Activated naive CD8-positive, alpha-beta T cell treated with anti-CD3 and anti-CD28 coated beads, Interleukin-2, amount 10 ng/mL, durations not matched to agents 7 days and 5 days (primary cell): ENCODE measurements around the gene LRRC74B. TPM values are rescaled to one million over a fixed set of nuclear protein-coding genes. Genes with fewer than 3 reads are reported as not detected.

Experiments
- ATAC-seq: fragments of 150-1000 bp; cut with Tn5 transposase; one replicate; pipeline ENCODE4 v1.10.0; 2021; ENCODE audit warnings: low read depth, moderate library complexity
- POLR2A ChIA-PET: fragments of 350-600 bp; sonication (Branson Sonifier 250); formaldehyde crosslinking; loops from one replicate; lab custom pipeline; 2021; ENCODE audit warnings: antibody characterized with exemption; lab: Charles Lee
- DNase-seq: peaks from one replicate; pipeline ENCODE4 v3.0.0; 2021
- H3K27ac Mint-ChIP-seq: one replicate; pipeline ENCODE4 v1.8.0; 2022; ENCODE audit warnings: mild to moderate bottlenecking, mixed read lengths
- H3K27me3 Mint-ChIP-seq: one replicate; pipeline ENCODE4 v1.8.0; 2022; ENCODE audit warnings: mild to moderate bottlenecking, moderate library complexity, mixed read lengths
- H3K36me3 Mint-ChIP-seq: one replicate; pipeline ENCODE4 v1.8.0; 2021; ENCODE audit warnings: mild to moderate bottlenecking, mixed read lengths
- H3K4me1 Mint-ChIP-seq: one replicate; pipeline ENCODE4 v1.8.0; 2021; ENCODE audit warnings: mixed read lengths
- H3K4me3 Mint-ChIP-seq: one replicate; pipeline ENCODE4 v1.8.0; 2022; ENCODE audit warnings: mild to moderate bottlenecking, moderate library complexity, mixed read lengths
- H3K9me3 Mint-ChIP-seq: one replicate; pipeline ENCODE4 v1.8.0; 2021; ENCODE audit warnings: mixed read lengths
- total RNA-seq, 2 experiments: library from RNA; stranded (reverse); gene quantifications; one replicate each; pipeline ENCODE4 v1.2.3, GENCODE V29; 2021

Gene LRRC74B
- not detected for total RNA-seq

- H3K27ac Mint-ChIP-seq: peak within 1 kb of the TSS; percentile 70
- peak; percentile 92 for ATAC-seq
- no peaks in the 10 kb centered on the region for H3K36me3 Mint-ChIP-seq
- peaks cover 19% of the 10 kb centered on the region for H3K27me3 Mint-ChIP-seq
- no peaks in the 10 kb centered on the region for H3K9me3 Mint-ChIP-seq
- H3K4me1 Mint-ChIP-seq: peaks cover 21% of the 10 kb centered on the region
- peak within 1 kb of the TSS; percentile 68 for H3K4me3 Mint-ChIP-seq
- POLR2A ChIA-PET: interaction anchor here (1.4 kb wide), 1 partner anchor 10 kb away, joined by 5 read pairs; no protein-coding TSS in a partner anchor
- DNase-seq: peak; percentile 82
These were observed at the start of gene LRRC74B for GRCh38 chr22:21045585-21046294. TSS of gene LRRC74B (plus strand) at chr22:21045946. CDS start at chr22:21045987, 41 bp downstream.

DNA sequence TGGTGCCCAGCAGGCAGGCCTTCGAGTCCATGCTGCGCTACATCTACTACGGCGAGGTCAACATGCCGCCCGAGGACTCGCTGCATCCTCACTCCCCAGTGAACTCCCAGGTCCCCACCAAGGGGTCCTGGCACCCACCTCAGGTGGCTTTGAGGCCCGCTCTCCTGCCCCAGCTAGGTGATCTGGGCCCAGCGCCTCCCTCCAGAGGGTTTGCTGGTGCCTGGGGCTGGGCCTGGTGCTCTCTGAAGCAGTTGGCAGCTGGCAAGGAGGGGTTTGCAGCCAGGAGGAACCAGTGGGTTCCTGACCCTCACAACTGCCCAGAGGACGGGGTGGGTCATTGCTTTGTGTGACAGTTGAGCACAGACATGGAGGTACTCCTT is 49.7 kb upstream of the LRRC74B start:
- no peak overlapping the region for H3K4me3 Mint-ChIP-seq
- H3K27me3 Mint-ChIP-seq: no peaks in the 10 kb centered on the region
- no peak overlapping the region for H3K27ac Mint-ChIP-seq
- ATAC-seq (no peak), DNase-seq (no peak)
- H3K4me1 Mint-ChIP-seq: peaks cover 7% of the 10 kb centered on the region
- no peaks in the 10 kb centered on the region for H3K9me3 Mint-ChIP-seq
- POLR2A ChIA-PET: interaction anchor here (1.1 kb wide), 1 partner anchor 14 kb away, joined by 3 read pairs; the partner anchor contains the start of gene LZTR1
- H3K36me3 Mint-ChIP-seq: no peaks in the 10 kb centered on the region

GRCh38 chr22:20996598-20997535 is 48.9 kb upstream of the LRRC74B start:
- Mint-ChIP-seq H3K27ac (no peak overlapping the region), H3K4me1 (peaks cover 10% of the 10 kb centered on the region), H3K9me3 (no peaks in the 10 kb centered on the region), H3K36me3 (peaks cover 2% of the 10 kb centered on the region), H3K27me3 (no peaks in the 10 kb centered on the region), H3K4me3 (no peak overlapping the region)
- ATAC-seq: no peak
- DNase-seq: no peak
- POLR2A ChIA-PET: interaction anchor here (1.1 kb wide), 1 partner anchor 15 kb away, joined by 3 read pairs; the partner anchor contains the start of gene LZTR1

DNA sequence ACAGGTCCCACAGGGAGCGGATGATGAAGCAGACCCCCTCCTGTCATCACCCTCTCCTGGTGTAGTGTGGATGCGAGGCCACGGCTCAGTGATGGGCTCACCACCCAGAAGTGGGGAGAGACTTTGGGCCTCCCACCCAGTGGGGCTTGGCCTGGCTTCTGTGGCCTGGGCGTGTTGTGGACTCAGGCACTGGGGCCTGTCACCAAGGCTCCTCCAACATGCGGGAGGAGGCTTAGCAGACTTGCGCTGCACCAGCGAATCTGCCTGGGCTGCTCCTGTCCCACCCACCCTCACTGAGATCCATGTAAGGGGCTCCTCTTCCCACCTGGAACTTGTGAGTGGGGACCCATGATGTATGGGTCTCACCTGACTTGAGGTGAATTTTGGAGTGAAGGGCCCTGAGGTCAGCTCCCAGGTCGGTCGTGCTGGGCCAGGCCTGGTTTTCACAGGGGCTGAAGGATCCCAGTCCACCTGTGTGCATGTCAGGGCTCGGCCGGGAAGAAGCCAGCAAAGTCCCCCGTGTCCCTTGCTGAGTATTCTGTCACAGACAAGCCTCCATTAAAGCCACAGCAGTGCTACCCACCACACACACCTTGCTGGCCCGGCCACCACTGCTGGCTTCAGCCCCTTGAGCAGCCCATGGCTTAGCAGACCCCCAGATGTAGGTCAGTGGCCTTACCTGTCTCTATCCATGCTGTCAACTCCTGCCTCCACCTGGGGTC is 48.0 kb upstream of the LRRC74B start:
- Mint-ChIP-seq H3K9me3 (no peaks in the 10 kb centered on the region), H3K4me3 (no peak overlapping the region), H3K27me3 (no peaks in the 10 kb centered on the region), H3K36me3 (peaks cover 2% of the 10 kb centered on the region), H3K4me1 (peaks cover 10% of the 10 kb centered on the region), H3K27ac (no peak overlapping the region)
- POLR2A ChIA-PET: interaction anchor here (3.4 kb wide), 1 partner anchor 16 kb away, joined by 23 read pairs; the partner anchor contains the start of gene LZTR1
- DNase-seq (no peak), ATAC-seq (no peak)

DNA sequence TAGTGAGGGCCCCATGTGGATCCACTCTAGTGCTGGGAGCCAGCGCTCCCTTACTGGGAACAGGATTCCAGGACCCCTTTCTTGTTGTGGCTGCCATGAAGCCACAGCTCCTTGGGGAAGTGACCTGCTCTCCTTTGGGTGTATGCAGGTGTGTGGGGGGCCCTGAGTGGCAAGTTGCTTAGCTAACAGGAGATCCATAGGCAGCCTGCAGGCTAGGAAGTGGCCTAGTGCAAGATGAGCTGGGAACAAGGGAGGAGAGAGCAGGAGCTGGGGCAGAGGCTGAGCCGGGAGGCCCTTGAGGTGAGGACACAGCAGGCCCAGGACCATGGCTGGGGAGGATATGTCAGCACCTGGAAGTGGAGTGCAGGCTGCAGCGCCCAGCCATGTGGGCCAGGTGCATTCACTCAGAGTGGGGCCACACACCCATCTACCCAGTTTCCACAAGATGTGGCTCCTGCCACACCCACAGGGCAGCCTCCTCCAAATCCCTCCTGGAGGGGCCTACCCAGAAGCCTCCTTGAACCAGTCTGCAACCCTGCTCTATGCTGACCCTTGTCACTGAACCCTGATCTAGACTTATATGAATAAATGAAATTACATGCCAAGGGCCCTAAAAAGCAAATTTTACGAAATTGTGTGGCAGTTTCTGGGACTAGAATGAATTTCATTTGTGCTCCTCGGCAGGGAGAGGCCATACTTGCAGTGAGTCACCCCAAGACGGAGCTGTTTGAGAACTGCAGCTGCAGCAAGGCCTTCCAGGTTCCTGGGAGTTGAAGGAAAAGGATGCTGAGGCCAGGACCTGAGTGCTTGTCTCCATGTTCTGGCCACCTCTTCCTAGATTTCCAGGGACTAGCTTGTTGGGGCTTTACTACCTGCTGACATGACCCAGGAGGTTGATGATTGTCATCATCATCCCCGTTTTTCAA is 47.1 kb upstream of the LRRC74B start:
- peak overlapping the region; percentile 23 for H3K27ac Mint-ChIP-seq
- peaks cover 18% of the 10 kb centered on the region for H3K4me1 Mint-ChIP-seq
- peaks cover 4% of the 10 kb centered on the region for H3K36me3 Mint-ChIP-seq
- ATAC-seq (no peak), DNase-seq (no peak)
- no peak overlapping the region for H3K4me3 Mint-ChIP-seq
- no peaks in the 10 kb centered on the region for H3K27me3 Mint-ChIP-seq
- no peaks in the 10 kb centered on the region for H3K9me3 Mint-ChIP-seq
- POLR2A ChIA-PET: interaction anchor here (1.1 to 3.4 kb wide), 2 partner anchors 9 to 17 kb away, joined by 4 to 23 read pairs; partner anchors contain the start of gene LZTR1

GRCh38 chr22:20999350-21000206 is 46.2 kb upstream of the LRRC74B start:
- POLR2A ChIA-PET: interaction anchor here (1.1 to 3.4 kb wide), 3 partner anchors 10 to 35 kb away, joined by 4 to 23 read pairs (median 4); partner anchors contain the start of gene LZTR1
- Mint-ChIP-seq H3K4me3 (peak overlapping the region; percentile 96), H3K27me3 (no peaks in the 10 kb centered on the region), H3K36me3 (peaks cover 4% of the 10 kb centered on the region), H3K4me1 (peaks cover 18% of the 10 kb centered on the region), H3K27ac (no peak overlapping the region), H3K9me3 (no peaks in the 10 kb centered on the region)
- DNase-seq (peak; percentile 29), ATAC-seq (no peak)

DNA sequence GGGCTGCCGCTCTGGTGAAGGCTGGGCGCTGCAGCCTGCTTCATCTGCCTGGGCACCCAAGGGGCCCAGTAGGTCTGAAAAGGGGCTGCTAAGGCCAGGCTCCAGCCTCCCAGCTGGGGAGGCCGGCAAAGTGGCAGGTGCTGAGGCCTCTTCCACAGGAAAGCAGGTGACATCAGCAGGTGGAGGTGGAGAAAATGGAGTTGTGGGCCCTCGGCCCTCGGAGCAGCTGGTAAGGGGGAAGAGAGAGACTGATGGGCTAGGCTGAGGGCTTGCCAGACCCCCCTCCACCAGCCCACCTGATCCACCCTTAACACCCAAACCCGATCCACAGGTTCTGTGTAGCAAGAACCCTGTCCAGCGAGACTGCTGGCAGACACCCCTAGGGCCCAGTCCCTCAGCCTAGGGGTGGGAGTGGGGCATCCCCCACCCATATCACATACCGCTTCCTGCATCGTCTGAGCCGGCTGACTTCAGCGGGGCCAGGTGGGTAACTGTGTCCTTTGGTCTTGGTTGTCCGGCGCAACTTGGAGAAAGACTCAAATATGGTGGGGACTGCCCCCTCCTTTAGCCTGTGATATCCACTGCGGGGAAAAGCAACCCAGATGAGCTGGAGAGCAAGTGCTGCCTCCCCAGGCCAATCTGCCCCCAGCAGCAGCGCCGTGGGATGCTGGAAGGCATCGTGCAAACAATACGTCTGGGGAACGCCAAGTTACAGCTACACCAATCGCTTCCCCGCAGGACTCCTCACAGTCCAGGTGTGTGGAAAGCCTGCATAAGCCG is 45.3 kb upstream of the LRRC74B start:
- ATAC-seq: no peak
- Mint-ChIP-seq H3K27me3 (no peaks in the 10 kb centered on the region), H3K4me3 (peak overlapping the region; percentile 96), H3K9me3 (no peaks in the 10 kb centered on the region), H3K4me1 (peaks cover 18% of the 10 kb centered on the region), H3K36me3 (peaks cover 4% of the 10 kb centered on the region), H3K27ac (peak overlapping the region; percentile 99)
- POLR2A ChIA-PET: interaction anchor here (1.1 to 3.4 kb wide), 3 partner anchors 10 to 35 kb away, joined by 3 to 23 read pairs (median 4); partner anchors contain the start of gene LZTR1
- DNase-seq: peak; percentile 45

DNA sequence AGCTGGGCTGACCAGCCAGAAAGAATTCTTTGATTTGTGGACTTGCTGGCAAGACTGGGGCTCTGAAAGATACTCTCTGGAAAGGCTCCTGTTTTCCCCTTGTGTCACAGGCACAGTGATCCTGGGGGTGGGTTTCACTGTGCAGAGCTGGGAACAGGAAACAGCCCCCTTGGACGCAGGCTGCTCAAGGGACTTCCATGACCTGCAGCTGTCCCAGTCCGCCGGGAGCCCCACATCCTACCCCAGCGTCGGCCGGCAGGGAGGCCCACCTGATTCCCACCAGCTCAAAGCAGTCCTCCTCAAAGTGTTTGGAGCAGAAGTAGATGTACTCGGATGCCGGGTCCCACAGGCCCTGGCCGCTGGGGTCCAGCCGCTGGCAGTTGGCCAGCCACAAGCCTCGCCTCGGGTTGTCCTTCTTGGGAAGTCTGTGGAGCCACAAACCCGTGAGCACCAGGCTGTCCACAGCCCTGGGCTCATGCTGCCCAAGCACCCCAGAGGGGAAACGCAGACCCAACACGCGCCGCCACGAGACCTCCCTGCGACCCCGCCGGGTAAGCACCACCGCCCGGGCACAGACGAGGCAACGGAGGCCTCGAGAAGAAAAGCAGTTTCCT is 44.7 kb upstream of the LRRC74B start:
- peaks cover 4% of the 10 kb centered on the region for H3K36me3 Mint-ChIP-seq
- DNase-seq: no peak

GRCh38 chr22:21001601-21002325 is 44.0 kb upstream of the LRRC74B start, which contains the start of gene THAP7:
TSS of gene THAP7 (minus strand) at chr22:21002118. CDS start at chr22:21001911, 207 bp downstream.
- DNase-seq: peak; percentile 98
- H3K36me3 Mint-ChIP-seq: peaks cover 4% of the 10 kb centered on the region
- peak within 1 kb of the TSS; percentile 96 for H3K4me3 Mint-ChIP-seq
- peaks cover 18% of the 10 kb centered on the region for H3K4me1 Mint-ChIP-seq
- ATAC-seq: peak; percentile 90
- H3K27me3 Mint-ChIP-seq: no peaks in the 10 kb centered on the region
- peak within 1 kb of the TSS; percentile 99 for H3K27ac Mint-ChIP-seq
- H3K9me3 Mint-ChIP-seq: no peaks in the 10 kb centered on the region
- POLR2A ChIA-PET: interaction anchor here (0.9 to 2.7 kb wide), 6 partner anchors 11 to 31 kb away, joined by 3 to 18 read pairs (median 4); partner anchors contain the start of genes LZTR1, P2RX6 and SLC7A4

More for the DNA sequence above, 44.7 kb upstream of the LRRC74B start:
- Mint-ChIP-seq H3K27me3 (no peaks in the 10 kb centered on the region), H3K4me1 (peaks cover 18% of the 10 kb centered on the region), H3K4me3 (peak overlapping the region; percentile 96), H3K27ac (peak overlapping the region; percentile 99), H3K9me3 (no peaks in the 10 kb centered on the region)
- ATAC-seq: no peak
- POLR2A ChIA-PET: interaction anchor here (1.2 to 3.4 kb wide), 3 partner anchors 11 to 19 kb away, joined by 3 to 23 read pairs (median 16); partner anchors contain the start of gene LZTR1
